GM19025 (cell line): ENCODE measurements around the gene COL9A2.

Experiments used
- ATAC-seq: cut with Tn5 transposase; IDR thresholded peaks from one replicate; pipeline ENCODE4 v1.9.1; 2021; ENCODE audit warnings: mild to moderate bottlenecking, low read depth, moderate library complexity; ENCODE audit not compliant: unreplicated experiment

Gene COL9A2

DNA sequence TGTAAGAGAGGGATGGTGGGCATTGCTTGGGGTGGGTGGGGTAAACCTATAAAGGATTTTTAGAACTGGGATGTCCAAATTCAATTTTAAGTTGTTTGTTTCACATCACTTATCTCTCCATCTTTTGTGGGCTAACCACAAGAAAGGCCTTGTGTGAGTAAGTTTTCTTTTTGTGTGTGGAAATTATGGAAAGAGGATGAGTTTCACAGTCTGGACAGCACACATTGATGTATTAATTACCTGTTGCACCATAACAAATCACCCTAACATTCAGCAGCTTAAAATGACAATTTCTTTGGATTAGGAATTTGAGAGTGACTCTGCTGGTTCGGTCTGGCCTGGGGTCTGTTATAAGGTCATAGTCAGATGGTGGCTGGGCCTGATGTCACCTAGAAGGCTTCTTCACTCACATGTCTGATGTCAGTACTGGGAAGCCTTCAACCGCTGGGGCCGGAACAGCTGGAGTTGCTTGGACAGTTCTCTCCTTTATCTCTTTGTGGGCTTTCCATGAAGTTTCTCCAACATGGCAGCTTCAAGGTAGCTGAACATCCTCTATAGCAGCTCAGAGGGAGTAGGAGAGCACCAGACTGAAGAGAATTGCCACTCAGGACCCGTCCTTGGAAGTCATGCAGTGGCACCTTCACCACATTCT lies 2.0 kb upstream of the COL9A2 start:
- no peak for ATAC-seq

DNA sequence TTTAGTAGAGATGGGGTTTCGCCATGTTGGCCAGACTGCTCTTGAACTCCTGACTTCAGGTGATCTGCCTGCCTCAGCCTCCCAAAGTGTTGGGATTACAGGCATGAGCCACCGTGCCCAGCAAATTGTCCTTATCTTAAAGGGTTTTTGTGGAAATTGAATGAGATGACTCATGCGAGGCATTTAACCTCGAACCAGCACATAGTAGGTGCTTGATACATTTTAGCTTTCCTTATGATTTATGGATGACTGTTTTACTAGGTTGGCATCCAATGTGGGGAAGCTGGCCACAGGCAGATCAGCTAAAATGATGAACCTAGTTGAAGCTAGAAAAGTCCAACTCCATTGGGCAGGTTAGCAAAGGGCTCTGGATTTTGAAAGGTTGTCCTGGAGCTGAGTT lies 1.4 kb upstream of the COL9A2 start:
- no peak for ATAC-seq

DNA sequence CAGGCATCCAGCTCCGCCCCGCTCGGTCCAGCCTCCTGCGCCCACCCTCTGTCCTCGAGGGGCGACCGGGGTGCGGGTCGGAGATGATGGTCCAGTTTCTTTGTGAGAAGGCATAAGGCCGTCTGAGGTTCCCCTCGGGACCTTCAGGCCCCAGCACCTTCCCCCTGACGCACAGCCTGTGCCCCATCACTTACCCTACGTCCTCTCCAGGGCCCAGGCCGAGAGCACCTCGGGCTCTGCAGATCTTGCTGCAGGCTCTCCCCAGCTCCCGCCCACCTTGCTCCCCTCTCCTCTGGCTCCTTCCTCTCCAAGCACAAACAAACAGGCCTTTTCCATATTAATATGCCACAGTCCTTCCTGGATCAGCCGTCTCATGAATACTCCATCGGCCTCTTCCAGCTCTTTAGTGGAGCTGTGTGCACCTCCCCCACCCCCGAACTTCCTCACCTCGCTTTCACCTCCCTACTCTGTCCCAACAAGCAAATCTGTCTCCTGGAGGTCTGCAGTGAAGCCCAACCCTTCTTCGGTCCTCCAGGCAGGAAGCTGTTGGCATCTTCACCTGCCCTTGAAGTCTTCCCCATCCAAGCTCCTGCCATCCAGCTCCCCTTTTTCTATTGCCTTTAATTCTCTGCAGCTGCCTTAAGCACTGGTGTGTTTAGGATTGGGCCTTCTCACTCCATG lies 448 bp upstream of the COL9A2 start:
- no peak for ATAC-seq

DNA sequence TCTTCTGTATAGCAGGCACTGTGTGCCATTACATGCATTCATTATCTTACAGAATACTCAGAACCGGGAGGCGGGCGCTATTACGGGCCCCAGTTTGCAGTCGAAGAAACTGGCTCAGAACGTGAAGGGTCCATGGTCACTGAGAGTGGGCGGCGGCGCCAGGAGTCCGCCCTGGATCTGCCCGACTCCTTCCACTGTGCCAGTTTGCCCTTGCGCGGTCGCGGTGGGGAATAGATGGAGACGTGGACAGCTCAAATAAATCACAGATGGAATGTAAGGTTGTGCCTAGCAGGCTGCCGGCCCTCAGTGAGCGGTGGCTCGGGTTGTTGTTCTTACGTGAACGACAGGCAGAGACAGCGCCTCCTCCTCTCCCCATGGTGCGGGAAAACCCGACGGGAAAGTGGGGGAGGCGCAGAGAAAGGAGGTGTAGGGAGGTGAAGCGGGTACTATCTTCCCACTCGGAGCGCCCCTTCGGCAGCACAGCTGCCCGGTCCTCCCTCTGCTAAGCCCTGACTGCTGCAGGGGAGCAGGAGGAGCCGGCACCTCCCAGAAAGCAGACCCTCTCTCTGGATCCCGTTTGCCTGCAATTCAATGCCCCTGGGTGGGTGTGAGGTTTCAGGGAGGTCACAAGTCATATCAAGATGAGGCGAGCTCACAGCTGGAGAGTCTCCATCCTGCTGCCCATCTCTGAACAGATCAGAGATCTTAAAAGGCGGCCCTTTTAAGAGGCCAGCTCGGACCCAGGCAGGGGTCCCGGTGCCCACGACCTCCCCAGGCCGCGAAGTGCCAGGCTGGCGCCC lies 1.1 kb downstream of the COL9A2 start:
- no peak for ATAC-seq

DNA sequence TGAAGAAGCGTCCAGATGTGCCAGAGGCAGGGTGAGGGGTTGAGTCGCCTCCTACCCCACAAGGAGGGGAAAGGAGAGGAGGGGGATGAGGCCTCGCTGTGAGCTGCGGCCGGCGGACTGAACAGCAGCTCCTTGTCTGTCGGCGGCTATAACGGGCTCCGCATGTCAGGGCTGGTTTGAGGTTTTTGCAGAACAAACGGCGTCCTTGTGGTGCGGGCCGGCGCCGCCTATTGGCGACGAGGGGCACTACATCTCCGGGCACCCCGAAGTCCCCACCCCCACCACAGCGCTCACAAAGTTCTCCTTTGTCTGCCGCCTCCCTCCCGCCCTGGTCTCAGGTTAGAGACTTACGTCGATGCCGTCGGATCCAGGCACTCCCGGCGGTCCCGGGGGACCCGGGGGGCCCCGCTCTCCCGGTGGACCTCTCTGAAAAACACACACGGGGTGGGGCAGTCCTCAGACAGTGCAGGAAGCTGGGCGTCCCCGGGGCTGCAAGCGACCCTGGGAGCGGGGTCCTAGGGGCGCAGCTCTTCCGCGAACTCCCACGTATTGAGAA lies 1.8 kb downstream of the COL9A2 start:
- no peak for ATAC-seq

DNA sequence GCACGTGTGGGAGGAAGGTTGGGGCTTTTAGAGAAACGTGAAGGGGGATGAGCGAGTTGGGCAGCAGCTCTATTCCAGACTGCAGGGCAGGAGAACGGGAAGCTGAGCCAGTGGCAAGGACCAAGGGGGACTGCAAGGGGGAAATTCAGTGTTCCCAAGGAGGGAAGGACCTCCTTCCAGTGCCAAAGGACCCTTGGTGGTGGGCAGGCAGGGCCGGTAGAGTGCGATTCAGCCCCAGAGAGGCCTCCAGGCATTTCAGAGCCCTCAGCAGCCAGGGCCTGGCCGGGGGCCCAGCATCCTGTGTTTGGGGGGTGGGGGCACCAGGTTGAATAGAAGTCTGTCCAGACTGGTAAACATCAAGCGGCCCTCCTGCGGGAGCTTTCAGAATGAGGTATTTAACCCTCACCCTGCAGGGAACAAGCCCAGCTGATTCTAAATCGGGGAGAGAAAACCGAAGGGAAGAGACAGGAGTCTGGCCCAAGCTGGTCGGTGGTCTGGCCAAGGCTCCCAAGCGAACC lies 2.3 kb downstream of the COL9A2 start:
- no peak for ATAC-seq

DNA sequence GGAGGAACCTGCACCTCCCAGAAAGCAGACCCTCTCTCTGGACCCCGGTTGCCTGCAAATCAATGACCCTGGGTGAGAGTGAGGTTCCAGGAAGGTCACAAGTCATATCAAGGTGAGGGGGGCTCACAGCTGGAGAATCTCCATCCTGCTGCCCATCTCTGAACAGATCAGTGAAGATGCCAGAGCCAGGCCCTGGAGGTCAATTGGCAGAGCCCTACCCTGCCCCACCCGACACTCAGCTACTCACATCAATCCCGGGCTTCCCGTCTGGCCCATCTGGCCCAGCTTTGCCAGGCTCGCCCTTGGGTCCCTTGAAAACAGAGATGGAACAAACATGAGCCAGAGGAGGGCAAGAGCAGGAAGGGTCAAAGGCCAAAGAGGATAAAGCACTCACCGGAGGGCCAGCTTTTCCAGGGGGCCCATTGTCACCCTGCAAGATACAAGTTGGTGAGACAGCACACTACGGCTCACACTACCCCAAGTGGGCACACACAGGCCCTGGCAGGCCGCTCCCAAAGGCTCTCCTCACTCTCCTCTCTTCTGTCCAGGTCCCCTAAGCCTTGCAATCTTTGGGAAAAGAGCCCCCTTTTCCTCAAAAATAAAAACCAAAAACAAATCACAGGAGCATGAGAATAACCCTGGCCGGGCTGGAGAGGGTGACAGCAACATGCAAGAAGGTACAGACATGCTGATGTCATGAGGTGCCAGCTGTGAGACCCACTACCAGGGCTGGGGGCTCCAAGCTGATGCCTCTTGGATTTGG lies 2.9 kb downstream of the COL9A2 start:
- ATAC-seq = no peak

DNA sequence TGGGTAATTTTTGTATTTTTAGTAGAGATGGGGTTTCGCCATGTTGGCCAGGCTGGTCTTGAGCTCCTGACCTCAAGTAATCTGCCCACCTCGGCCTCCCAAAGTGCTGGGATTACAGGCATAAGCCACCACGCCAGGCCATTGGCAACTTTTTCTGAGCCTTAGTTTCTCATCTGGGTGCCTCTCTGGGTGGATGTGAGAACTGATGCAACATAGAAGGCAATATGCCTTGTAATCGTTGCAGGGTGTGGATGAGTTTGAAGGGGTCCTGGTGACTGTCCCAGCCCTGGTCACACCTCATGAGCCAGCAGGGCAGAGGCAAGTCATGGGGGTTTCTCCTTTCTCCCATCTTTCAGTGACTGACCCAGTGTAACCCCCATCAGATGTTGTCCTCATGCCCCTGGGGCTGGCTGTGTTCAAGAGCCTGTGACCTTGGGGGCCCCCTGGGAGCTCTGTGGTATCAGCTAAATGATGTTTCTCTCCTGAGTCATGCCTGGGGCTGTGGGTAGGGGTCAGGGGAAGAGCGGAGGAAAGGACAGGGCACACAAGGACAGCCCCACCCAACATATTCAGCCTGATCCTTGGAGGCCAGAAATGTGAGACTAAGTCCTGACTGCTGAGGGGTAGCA lies 3.6 kb downstream of the COL9A2 start:
- ATAC-seq = no peak

DNA sequence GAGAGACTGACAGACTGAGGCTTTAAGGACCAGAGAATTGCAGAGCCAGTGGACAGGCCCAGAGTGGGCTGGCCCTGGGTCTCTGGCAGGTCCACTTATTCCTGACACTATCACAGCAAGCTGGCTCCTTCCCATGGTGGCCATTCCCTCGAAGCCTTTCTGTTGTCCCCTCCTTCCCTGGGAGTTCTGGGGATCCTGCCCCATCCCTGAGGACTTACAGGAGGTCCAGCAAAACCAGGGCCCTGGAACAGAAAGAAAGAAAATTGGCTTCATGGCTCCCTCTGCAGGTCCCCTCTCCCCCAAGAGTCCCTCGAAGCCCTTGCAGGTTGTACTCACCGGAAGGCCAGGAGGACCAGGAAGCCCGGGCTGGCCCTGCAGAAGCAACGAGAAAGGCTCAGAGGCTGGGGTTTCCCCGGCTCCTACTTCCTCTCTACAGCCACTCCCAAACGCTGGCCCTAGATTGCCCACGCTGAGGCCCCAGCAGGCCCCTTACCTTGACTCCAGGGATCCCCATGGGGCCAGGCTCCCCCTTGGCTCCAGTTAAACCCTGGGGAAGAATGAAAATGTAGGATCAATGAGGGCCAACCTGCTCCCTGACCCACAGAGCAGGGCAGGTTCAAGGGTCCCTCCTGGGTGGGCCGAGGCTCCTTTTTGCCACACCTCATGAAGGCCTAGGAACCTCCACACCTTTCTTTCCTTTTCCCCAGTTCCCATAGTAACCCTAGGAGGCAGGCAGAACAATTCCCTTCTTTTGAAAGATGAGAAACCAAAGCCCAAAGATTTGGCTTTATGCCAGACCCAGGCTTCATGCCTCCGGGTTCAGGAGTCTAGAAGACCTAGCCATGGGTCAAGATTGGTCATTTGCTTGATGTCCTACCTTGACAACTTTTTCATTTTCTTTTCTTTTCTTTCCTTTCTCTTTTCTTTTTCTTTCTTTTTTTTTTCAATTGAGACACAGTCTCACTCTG lies 4.6 kb downstream of the COL9A2 start:
- ATAC-seq = no peak

DNA sequence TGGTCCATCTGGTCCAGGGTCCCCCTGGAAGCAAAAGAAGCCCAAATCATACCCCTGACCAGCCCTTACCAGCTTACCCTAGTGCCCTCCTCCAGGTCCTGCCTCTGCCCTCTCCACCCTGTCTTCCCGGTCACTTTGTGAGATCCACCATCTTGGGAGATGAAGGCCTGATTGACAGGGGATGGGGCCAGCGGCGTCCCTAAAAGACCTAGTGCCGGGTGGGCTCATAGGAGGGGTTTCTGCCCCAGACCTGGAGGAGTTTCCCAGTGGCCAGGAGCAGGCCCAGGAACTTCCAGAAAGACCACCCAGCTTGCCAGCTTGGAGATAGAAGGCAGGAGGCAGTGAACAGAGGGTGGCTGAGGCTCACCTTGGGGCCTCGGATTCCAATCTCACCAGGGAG lies 5.4 kb downstream of the COL9A2 start:
- no peak for ATAC-seq

DNA sequence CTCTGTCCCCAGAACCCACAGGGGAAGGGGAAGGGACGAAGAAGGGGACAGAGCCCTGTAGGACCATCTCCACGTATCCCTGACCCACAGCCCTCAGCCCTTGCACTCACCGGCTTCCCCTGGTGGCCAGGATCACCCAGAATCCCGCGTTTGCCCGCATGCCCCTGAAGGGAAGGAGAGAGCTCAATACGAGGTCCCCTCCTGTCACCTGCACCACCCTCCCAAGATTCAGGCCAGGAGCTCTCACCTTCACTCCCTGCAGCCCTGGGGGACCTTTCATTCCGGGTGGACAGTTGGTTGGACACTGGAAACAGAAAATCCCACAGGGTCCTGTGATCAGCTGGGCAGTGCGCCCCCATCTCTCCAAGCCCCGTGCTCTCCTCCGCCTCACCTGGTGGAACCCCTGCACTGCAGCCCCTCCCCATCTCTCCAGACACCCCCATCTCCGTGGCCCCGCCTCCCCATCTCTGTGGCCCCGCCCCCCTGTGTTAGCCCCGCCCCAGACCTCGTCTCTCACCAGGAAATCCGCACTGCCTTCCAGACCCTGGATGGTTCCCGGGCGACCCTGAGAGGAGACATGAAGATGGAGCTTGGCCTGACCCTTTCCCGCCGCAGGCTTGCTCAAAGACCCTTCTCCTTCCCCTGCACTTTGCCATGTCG lies 6.0 kb downstream of the COL9A2 start:
- ATAC-seq = no peak

DNA sequence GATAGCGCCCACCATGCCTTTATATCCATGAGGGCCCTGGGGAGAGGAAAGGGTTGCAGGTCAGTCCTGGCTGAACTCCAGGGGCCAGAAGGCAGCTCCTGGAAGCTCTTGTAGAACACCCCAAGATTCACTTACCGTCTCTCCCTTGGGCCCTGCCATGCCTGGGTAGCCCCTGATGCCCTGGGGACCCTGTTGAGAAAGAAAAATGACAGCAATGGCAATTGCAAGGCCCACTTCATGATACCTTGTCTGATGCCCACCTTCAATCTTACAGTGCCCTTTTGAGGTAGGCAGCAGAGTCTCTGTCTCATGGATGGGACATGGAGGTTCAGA lies 7.0 kb downstream of the COL9A2 start:
- ATAC-seq = no peak

DNA sequence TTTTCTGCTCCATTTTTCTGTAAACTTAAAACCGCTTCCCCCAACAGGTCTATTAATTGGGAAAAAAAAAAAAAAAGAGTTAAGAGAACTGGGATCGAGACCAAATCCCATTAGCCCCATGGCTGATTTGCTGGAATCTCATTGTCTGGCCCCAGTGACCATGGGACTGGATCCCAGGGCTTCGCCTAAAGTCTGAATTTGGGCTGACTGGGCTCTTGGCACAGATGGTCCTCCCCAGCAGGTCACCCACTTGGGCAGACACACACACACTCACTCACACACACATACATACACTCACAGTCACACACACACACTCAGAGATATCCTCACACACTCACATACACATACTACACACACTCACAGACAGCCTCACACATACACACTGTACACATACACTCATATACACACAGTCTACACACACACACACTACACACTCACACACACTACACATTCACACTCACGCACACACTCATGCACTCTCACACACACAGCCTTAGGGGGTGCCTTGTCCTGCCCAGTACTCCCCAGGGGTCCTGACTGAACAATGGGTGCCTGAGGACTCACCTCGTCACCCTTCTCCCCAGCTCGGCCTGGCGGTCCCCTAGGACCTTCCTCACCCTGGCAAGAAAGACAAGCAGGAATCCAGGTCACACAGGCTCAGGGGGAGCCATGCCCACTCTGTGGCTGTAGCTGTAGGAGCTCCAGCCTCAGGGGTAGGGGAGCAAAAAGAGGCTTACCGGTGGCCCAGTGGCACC lies 7.5 kb downstream of the COL9A2 start:
- ATAC-seq = no peak

DNA sequence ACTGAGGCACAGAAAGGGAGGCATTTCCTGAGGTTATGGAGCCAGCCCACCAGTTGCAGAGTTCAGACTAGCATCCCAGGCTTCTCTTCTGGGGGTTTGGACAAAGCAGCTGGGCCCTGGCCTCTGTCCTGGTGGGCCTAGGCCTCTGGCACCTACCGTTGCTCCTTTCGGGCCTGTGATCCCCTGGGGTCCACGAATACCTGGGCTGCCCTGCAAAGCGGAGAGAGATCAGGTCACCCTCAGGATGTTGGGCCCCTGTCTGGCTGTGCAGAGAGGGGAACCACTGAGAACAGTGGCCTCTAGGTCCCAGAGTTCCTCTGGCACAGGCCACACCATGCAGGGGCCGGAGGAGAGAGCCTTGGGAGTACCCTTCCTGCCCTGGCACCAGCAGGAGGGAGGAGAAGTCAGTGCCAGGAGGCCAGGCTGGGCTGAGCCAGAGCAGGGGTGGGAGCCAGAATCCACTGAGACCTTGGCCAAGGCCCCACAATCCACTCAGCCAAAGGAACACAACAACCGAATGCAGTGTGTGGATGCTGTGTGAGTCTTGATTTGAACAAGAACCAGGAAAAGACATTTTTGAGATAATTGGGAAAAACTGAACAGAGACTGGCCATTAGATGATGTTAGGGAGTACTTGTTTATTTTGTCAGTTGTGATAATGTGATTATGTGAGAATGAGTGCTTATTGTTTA lies 8.9 kb downstream of the COL9A2 start:
- ATAC-seq = no peak

DNA sequence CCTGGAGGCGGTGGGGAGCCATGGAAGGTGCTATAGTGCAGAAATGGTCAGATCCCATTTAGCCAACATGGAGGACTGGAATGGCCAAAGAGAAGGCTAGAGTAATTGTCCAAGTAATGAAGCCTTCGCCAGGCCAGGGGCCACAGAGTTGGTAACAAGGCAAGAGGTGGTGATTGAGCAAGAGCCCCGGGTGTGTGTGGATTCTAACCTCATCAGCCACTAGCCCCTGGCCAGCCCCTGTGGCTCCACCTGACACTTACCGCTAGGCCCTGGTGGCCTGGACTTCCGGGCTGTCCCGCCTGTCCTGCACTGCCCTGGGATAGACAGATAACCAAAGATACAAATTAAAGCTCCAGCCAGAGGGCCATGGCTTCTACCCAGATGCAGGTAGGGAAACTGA lies 9.9 kb downstream of the COL9A2 start:
- ATAC-seq = no peak

DNA sequence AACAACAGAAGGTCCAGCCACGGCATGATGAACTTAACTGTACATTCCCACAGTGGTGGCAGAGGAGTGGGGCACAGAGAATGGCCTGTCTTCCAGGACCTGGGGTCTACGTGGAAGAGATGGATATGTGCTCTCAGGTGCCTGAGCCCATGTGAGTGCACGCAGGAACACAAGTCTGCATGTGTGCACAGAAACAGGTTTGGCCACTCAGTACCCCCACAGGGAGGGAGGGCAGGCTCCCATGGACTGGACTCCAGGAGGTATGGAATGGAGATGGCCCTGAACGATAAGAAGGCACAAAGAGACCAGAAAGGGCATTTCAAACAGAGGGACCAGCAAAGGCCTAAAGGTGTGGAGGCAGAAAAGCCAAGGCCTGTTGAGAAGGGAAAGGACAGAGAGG lies 10.8 kb downstream of the COL9A2 start:
- no peak for ATAC-seq

DNA sequence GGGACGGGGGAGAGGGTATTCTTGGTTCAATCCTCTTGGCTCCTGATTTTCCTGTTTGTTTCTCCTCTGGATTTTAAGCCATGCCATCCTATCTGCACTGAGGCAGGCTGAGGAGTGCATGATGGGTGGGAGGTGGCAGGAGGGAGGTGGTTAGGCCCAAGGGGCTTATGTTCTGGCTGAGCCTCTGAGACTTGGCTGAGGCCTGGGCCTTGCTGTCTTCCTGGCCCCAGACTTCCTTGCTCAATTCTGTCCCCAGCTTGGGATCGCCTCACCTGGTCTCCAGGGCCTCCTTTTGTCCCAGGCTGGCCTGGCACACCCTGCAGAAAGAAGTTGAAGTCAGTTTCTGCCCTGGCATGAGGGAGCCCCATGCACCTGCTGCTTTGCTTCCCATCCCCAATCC lies 11.2 kb downstream of the COL9A2 start:
- ATAC-seq = no peak
